M059J (cell line): ENCODE measurements around the gene RGS14. TPM values are rescaled to one million over a fixed set of nuclear protein-coding genes. Genes with fewer than 3 reads are reported as not detected.
A peak's percentile ranks its signal among the peaks of the same experiment; 100 is the strongest.
"Not testable (repeated sequence)": the region's sequence is repeated elsewhere in the genome, so short reads cannot be mapped to it uniquely, and the experiment has no call there.

Experiments
- DNase-seq: peaks from one replicate; pipeline ENCODE4 v3.0.0-alpha.2; 2012; ENCODE audit warnings: low read depth
- total RNA-seq: library from RNA; depleted of rRNA; stranded (reverse); fragments of >200 nt; shearing (Covaris generic); gene quantifications from 2 replicates; pipeline ENCODE4 v1.2.3, GENCODE V29; 2014; rRNA removed

Gene RGS14
- total RNA-seq, 1 experiment from 2014 or later: 11.5 TPM

- peak; percentile 70 for DNase-seq
Observed at GRCh38 chr5:177402271-177403043, 44.7 kb downstream of the RGS14 start.

- peak; percentile 42 for DNase-seq
Observed at GRCh38 chr5:177403102-177403791, 45.5 kb downstream of the RGS14 start.

GRCh38 chr5:177403792-177404640 is 46.3 kb downstream of the RGS14 start:
- DNase-seq: peak; percentile 83

GRCh38 chr5:177404641-177405179 is 47.0 kb downstream of the RGS14 start:
- DNase-seq: no peak

- no peak for DNase-seq
Observed at GRCh38 chr5:177405312-177405711, 47.6 kb downstream of the RGS14 start.

GRCh38 chr5:177405805-177406204 is 48.1 kb downstream of the RGS14 start:
- DNase-seq: no peak

GRCh38 chr5:177409043-177409801 is 51.5 kb downstream of the RGS14 start, which contains the start of gene F12:
F12 (minus strand) TSS chr5:177409564; CDS start chr5:177409527, 37 bp downstream.
- no peak for DNase-seq

GRCh38 chr5:177410575-177410974 is 52.9 kb downstream of the RGS14 start:
- no peak for DNase-seq

- DNase-seq: no peak
Observed at GRCh38 chr5:177412603-177413233, 55.0 kb downstream of the RGS14 start.

GRCh38 chr5:177414481-177414880 is 56.8 kb downstream of the RGS14 start:
- DNase-seq: no peak

GRCh38 chr5:177417081-177417480 is 59.4 kb downstream of the RGS14 start:
- not testable (repeated sequence) for DNase-seq

GRCh38 chr5:177419046-177419445 is 61.3 kb downstream of the RGS14 start:
- peak; percentile 69 for DNase-seq

GRCh38 chr5:177420472-177420871 is 62.7 kb downstream of the RGS14 start:
- DNase-seq: not testable (repeated sequence)

GRCh38 chr5:177421062-177421798 is 63.5 kb downstream of the RGS14 start:
- DNase-seq: no peak

Other genes with a start within 250 kb of the RGS14 start
- gene NSD1, start 224.2 kb upstream of the RGS14 start, total RNA-seq: 17.7 and 36.8 TPM in 2 replicates
- gene RAB24, start 54.2 kb upstream of the RGS14 start, total RNA-seq: 8.2 and 17.0 TPM in 2 replicates
- gene PRELID1, start 54.1 kb upstream of the RGS14 start, total RNA-seq: 238 and 249 TPM in 2 replicates
- gene MXD3, start 46.0 kb upstream of the RGS14 start, total RNA-seq: 29.7 and 36.1 TPM in 2 replicates
- 443 and 538 TPM in 2 replicates for gene LMAN2, start 6.3 kb upstream of the RGS14 start, total RNA-seq
- gene SLC34A1, start 26.5 kb downstream of the RGS14 start, total RNA-seq: 0.02 TPM in 1 of 2 replicates, not detected in the other
- not detected in 2 replicates for gene PFN3, start 42.7 kb downstream of the RGS14 start, total RNA-seq
- 1.7 and 2.4 TPM in 2 replicates for gene F12, start 51.6 kb downstream of the RGS14 start, total RNA-seq
- gene GRK6, start 68.8 kb downstream of the RGS14 start, total RNA-seq: 20.2 and 37.3 TPM in 2 replicates
- gene PRR7, start 88.9 kb downstream of the RGS14 start, total RNA-seq: 24.8 and 44.4 TPM in 2 replicates
- 73.0 and 121 TPM in 2 replicates for gene DBN1, start 115.7 kb downstream of the RGS14 start, total RNA-seq
- 172 and 230 TPM in 2 replicates for gene PDLIM7, start 139.7 kb downstream of the RGS14 start, total RNA-seq
- 2.2 and 6.7 TPM in 2 replicates for gene DOK3, start 151.9 kb downstream of the RGS14 start, total RNA-seq
- 66.0 and 103 TPM in 2 replicates for gene DDX41, start 159.0 kb downstream of the RGS14 start, total RNA-seq
- gene FAM193B, start 196.6 kb downstream of the RGS14 start, total RNA-seq: 5.9 and 10.6 TPM in 2 replicates
- 179 and 205 TPM in 2 replicates for gene TMED9, start 234.3 kb downstream of the RGS14 start, total RNA-seq
- gene B4GALT7, start 242.2 kb downstream of the RGS14 start, total RNA-seq: 37.1 and 43.0 TPM in 2 replicates